ENCODE data around the gene CEP112. TPM values are rescaled to one million over a fixed set of nuclear protein-coding genes. Genes with fewer than 3 reads are reported as not detected.

CEP112 gene
- total and polyA plus RNA-seq, 10 of the 15 experiments (the other 5 are each of a cell fraction or from before 2014, with no cell fraction given), result 0.11 to 3.8 (median 0.32) TPM; not detected in 1

GRCh38 chr17:65978871-65979270, 213.1 kb downstream of the CEP112 start:
- Histone ChIP-seq H3K79me2 (ENCODE audit: control insufficient read depth, insufficient read depth, low read length) (no peaks in the 10 kb centered on the region), H3K9ac (ENCODE audit: control insufficient read depth, insufficient read depth, low read length) (no peak overlapping the region), H3K4me2 (ENCODE audit: control insufficient read depth, insufficient read depth) (no peak overlapping the region), H3K4me3 (no peak overlapping the region), H2AFZ (ENCODE audit: control insufficient read depth, low read depth, low read length) (no peak overlapping the region), H3K9me3 (replicated peaks; ENCODE audit: control insufficient read depth, insufficient read depth, low read length) (no peaks in the 10 kb centered on the region), H3K36me3 (ENCODE audit: control insufficient read depth in 2 of 2, insufficient read depth in 2 of 2, low read length in 1 of 2) (no peaks in the 10 kb centered on the region), H3K27ac (ENCODE audit: control insufficient read depth, insufficient read depth) (no peak overlapping the region), H4K20me1 (ENCODE audit: control insufficient read depth, insufficient read depth) (no peaks in the 10 kb centered on the region), H3K27me3 (replicated peaks in 1 of 2; ENCODE audit: control insufficient read depth in 2 of 2, insufficient read depth in 2 of 2, low read length in 1 of 2) (no peaks in the 10 kb centered on the region), H3K4me1 (ENCODE audit: control insufficient read depth, insufficient read depth, low read length) (no peaks in the 10 kb centered on the region)
- intact Hi-C loops (cut with micrococcal nuclease; ENCODE audit: unreplicated experiment) (no loop called here), in situ Hi-C loops (cut with MboI) (loop anchor here (25.0 kb wide), 1 partner anchor 692 kb away; no protein-coding TSS in a partner anchor)
- TF ChIP-seq SIX5 (IDR thresholded peaks at IDR 0.05; ENCODE audit: low read depth, low read length, severe bottlenecking) (no peak), ZBTB11 (CRISPR knock-in tag; IDR thresholded peaks at IDR 0.05) (no peak), SMC3 (IDR thresholded peaks at IDR 0.05; ENCODE audit: borderline replicate concordance, low read length) (no peak), RCOR1 (conservative IDR thresholded peaks at IDR 0.05; ENCODE audit: low read depth, low read length) (no peak), SPI1 (IDR thresholded peaks at IDR 0.05; ENCODE audit: borderline replicate concordance, insufficient read depth, low read depth, low read length) (no peak)
- FAIRE-seq (no peak), DNase-seq (ENCODE audit: low read depth, low spot score) (no peak), ATAC-seq (no peak)
- 0% methylated on average over 1 of the region's 1 CpG for WGBS (ENCODE audit: insufficient coverage, insufficient replicate concordance, low lambda C conversion rate, missing lambda C conversion rate)
- SMC1A ChIA-PET (ENCODE audit: uncharacterized antibody, unreplicated experiment), result interaction anchor here (1.1 to 1.8 kb wide), 2 partner anchors 14 to 90 kb away, joined by 3 to 6 read pairs; no protein-coding TSS in a partner anchor
- CTCF ChIA-PET, result no interaction called here
- POLR2A ChIA-PET, result no interaction called here
- RAD21 ChIA-PET (ENCODE audit: unreplicated experiment), result no interaction called here
- BruUV-seq (replicated peaks), result no TSS peak

Measured in GM12878 (cell line).